OCI-LY7 (cell line): Measurements from ENCODE around the gene TAGLN. TPM values are rescaled to one million over a fixed set of nuclear protein-coding genes. Genes with fewer than 3 reads are reported as not detected.

Source experiments
- BruUV-seq: library from RNA; stranded (reverse); fragments of 400-500 nt; replicated peaks from 2 replicates; lab custom pipeline; 2021; lab: Mats Ljungman, UMichigan
- CTCF ChIA-PET: fragments of 300-600 bp; sonication (Branson Sonifier 250); formaldehyde crosslinking; loops from one replicate; lab custom pipeline; 2022; ENCODE audit warnings: antibody characterized with exemption; ENCODE audit not compliant: unreplicated experiment; lab: Charles Lee
- POLR2A ChIA-PET: fragments of 300-600 bp; sonication (Branson Sonifier 250); formaldehyde crosslinking; loops from one replicate; lab custom pipeline; 2022; ENCODE audit warnings: antibody characterized with exemption; lab: Charles Lee
- DNase-seq: peaks from one replicate; pipeline ENCODE4 v3.0.0-alpha.2; 2015; ENCODE audit warnings: low spot score
- H2AFZ ChIP-seq: fragments of 200-600 bp; sonication (generic), shearing (Covaris generic); 2 replicates; pipeline ENCODE4 v1.6.1; 2014; ENCODE audit warnings: mild to moderate bottlenecking, antibody characterized with exemption, low read length, moderate library complexity
- H3K27ac ChIP-seq: fragments of 200-600 bp; sonication (generic); 2 replicates; pipeline ENCODE4 v1.5.1; 2014; ENCODE audit warnings: mixed run types, low read depth, mild to moderate bottlenecking, moderate library complexity, low read length, inconsistent platforms; ENCODE audit not compliant: poor library complexity, severe bottlenecking
- H3K36me3 ChIP-seq: fragments of 200-600 bp; sonication (generic); 2 replicates; pipeline ENCODE4 v1.6.1; 2014; ENCODE audit warnings: mild to moderate bottlenecking, antibody characterized with exemption, low read length, moderate library complexity, mixed read lengths; ENCODE audit not compliant: insufficient read depth
- H3K4me1 ChIP-seq: fragments of 200-600 bp; sonication (generic); 2 replicates; pipeline ENCODE4 v1.5.1; 2014; ENCODE audit warnings: mild to moderate bottlenecking, low read length; ENCODE audit not compliant: insufficient read depth, poor library complexity, severe bottlenecking
- H3K4me2 ChIP-seq: fragments of 200-600 bp; sonication (generic); 2 replicates; pipeline ENCODE4 v1.6.1; 2014; ENCODE audit warnings: mild to moderate bottlenecking, low read length
- H3K4me3 ChIP-seq: fragments of 200-600 bp; sonication (generic); 2 replicates; pipeline ENCODE4 v1.5.1; 2014; ENCODE audit warnings: mild to moderate bottlenecking, low read depth, low read length; ENCODE audit not compliant: poor library complexity, severe bottlenecking
- H3K79me2 ChIP-seq: fragments of 200-600 bp; sonication (generic); 2 replicates; pipeline ENCODE4 v1.6.1; 2016; ENCODE audit warnings: low read depth, mild to moderate bottlenecking, low read length, moderate library complexity, mixed read lengths; ENCODE audit not compliant: insufficient read depth
- H3K9me2 ChIP-seq: fragments of 200-600 bp; sonication (generic); 2 replicates; pipeline ENCODE4 v1.6.1; 2016; ENCODE audit warnings: mild to moderate bottlenecking, low read length, mixed read lengths; ENCODE audit not compliant: insufficient read depth
- H3K9me3 ChIP-seq: fragments of 200-600 bp; sonication (generic); 2 replicates; pipeline ENCODE4 v1.6.1; 2014; ENCODE audit warnings: mild to moderate bottlenecking, mixed run types, low read length, mixed read lengths
- H4K20me1 ChIP-seq: fragments of 200-600 bp; sonication (generic); 2 replicates; pipeline ENCODE4 v1.6.1; 2014; ENCODE audit warnings: mild to moderate bottlenecking, antibody characterized with exemption, low read length, moderate library complexity, mixed read lengths; ENCODE audit not compliant: insufficient read depth
- EZH2phosphoT487 ChIP-seq: fragments of 200-600 bp; sonication (generic); IDR thresholded peaks from 2 replicates; pipeline ENCODE4 v1.6.1; 2018; ENCODE audit warnings: low read depth, borderline replicate concordance, mild to moderate bottlenecking, mixed run types, antibody characterized with exemption, low read length, moderate library complexity, mixed read lengths
- intact Hi-C: fragments of 100-400 bp; cut with micrococcal nuclease; formaldehyde crosslinking; loops from one replicate; pipeline ENCODE4 v1.10.0; 2022; ENCODE audit not compliant: unreplicated experiment
- total RNA-seq, 2 experiments: library from RNA; depleted of rRNA in 1 of 2; stranded (reverse); fragments of >200 nt in 1 of 2; shearing (Covaris generic) in 1 of 2; gene quantifications; 2 replicates each; pipeline ENCODE4 v1.2.3, GENCODE V29; 2014 to 2022
- TF ChIP-seq, protein P1 (sequence below): fragments of 200-600 bp; sonication (generic); conservative IDR thresholded peaks from 2 replicates; pipeline ENCODE4 v1.5.1; 2014; ENCODE audit warnings: mild to moderate bottlenecking, antibody characterized with exemption, low read length, moderate library complexity, mixed read lengths

The TAGLN gene
- total RNA-seq, 2 experiments from 2014 or later: 5.4 to 7.4 TPM

DNA sequence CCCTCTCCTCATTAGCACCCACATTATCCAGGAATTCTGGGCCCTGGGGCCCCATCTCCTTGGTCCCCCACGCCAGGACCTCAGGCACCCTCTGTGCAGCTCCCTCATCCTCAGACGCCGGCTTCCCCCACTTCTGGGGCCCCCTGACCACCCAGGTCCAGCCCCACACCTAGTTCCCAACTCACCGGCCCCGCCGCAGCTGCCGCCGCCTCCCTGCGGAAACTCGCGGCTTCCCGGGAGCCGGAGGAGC, 32.6 kb downstream of the TAGLN start, which contains the start of gene PCSK7:
Gene PCSK7, minus strand, starts transcription at position 232 of the 250 bp plus-strand sequence. CDS start 2,229 bp downstream, outside the sequence.
- TF ChIP-seq, protein P1, sequence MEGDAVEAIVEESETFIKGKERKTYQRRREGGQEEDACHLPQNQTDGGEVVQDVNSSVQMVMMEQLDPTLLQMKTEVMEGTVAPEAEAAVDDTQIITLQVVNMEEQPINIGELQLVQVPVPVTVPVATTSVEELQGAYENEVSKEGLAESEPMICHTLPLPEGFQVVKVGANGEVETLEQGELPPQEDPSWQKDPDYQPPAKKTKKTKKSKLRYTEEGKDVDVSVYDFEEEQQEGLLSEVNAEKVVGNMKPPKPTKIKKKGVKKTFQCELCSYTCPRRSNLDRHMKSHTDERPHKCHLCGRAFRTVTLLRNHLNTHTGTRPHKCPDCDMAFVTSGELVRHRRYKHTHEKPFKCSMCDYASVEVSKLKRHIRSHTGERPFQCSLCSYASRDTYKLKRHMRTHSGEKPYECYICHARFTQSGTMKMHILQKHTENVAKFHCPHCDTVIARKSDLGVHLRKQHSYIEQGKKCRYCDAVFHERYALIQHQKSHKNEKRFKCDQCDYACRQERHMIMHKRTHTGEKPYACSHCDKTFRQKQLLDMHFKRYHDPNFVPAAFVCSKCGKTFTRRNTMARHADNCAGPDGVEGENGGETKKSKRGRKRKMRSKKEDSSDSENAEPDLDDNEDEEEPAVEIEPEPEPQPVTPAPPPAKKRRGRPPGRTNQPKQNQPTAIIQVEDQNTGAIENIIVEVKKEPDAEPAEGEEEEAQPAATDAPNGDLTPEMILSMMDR: no peak
- TF ChIP-seq EZH2phosphoT487: no peak
- Histone ChIP-seq H2AFZ (peak within 1 kb of the TSS; percentile 100), H3K4me1 (peaks cover 37% of the 10 kb centered on the region), H3K9me3 (no peaks in the 10 kb centered on the region), H3K9me2 (no peaks in the 10 kb centered on the region), H3K79me2 (peaks cover 37% of the 10 kb centered on the region), H3K4me3 (peak within 1 kb of the TSS; percentile 99), H3K4me2 (peak within 1 kb of the TSS; percentile 96), H4K20me1 (no peaks in the 10 kb centered on the region), H3K36me3 (peaks cover 33% of the 10 kb centered on the region), H3K27ac (peak within 1 kb of the TSS; percentile 84)
- DNase-seq: no peak
- POLR2A ChIA-PET: interaction anchor here (1.0 to 3.3 kb wide), 5 partner anchors 10 to 444 kb away, joined by 3 to 30 read pairs (median 8); partner anchors contain the start of genes PAFAH1B2, SIDT2 and ZPR1
- intact Hi-C loops: loop anchor here (1.0 to 5.0 kb wide), 5 partner anchors 53 to 459 kb away; partner anchors contain the start of genes BUD13, CEP164, PAFAH1B2 and SIDT2
- no TSS peak for BruUV-seq
- CTCF ChIA-PET: no interaction called here

DNA sequence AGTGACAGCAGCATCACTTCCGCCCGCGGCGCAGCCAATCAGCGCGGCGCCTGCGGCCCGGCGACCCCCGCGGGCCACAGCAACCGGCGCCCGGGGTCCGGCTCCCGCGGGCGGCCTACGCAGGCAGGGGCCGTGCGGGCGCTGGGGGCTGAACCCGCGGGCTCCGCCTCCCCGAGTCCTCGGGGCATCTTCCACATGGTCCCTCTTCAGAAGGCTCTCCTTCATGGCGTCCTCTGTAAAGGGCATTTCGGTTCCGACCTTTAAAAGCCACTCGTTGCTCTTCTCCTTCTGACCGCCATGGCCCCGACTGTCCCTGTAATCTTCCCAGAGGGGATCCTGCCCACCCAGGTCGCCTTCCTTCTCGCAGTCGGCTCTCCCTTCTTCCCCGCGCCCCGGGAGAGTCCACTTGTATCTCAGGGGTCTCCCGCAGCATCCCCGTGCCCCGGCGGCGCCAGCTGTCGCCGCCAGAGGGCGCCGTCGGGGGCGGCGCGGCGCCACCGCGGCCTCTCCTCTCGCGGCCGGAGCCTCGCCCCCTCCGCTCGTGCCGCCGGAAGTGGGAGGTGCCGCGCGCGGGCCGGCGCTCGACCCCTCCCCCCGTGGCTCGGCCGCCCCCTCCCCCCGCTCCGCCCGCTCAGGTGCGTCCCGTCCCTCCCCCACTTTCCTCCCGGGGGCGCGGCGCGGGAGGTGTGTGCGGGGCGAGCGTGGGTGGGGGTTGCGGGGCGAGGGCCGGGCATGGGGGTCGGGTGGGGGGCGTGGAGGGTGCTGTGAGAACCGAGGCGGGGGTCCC, 33.1 kb downstream of the TAGLN start, which contains the start of gene RNF214:
Gene RNF214, plus strand, starts transcription at position 580 of the 787 bp plus-strand sequence. CDS start 1,602 bp downstream, outside the sequence.
- peaks cover 35% of the 10 kb centered on the region for H3K4me1 ChIP-seq
- intact Hi-C loops: loop anchor here (1.0 to 5.0 kb wide), 5 partner anchors 54 to 460 kb away; partner anchors contain the start of genes BUD13, CEP164, PAFAH1B2 and SIDT2
- H4K20me1 ChIP-seq: no peaks in the 10 kb centered on the region
- TF ChIP-seq EZH2phosphoT487: no peak
- TF ChIP-seq, protein P1: peak; percentile 83
- peak within 1 kb of the TSS; percentile 96 for H3K4me2 ChIP-seq
- H3K27ac ChIP-seq: peak within 1 kb of the TSS; percentile 84
- no peaks in the 10 kb centered on the region for H3K9me3 ChIP-seq
- H3K79me2 ChIP-seq: peaks cover 37% of the 10 kb centered on the region
- peak within 1 kb of the TSS; percentile 100 for H2AFZ ChIP-seq
- peaks cover 31% of the 10 kb centered on the region for H3K36me3 ChIP-seq
- H3K4me3 ChIP-seq: peak within 1 kb of the TSS; percentile 99
- BruUV-seq: no TSS peak
- ChIA-PET CTCF (no interaction called here), POLR2A (interaction anchor here (1.3 to 3.3 kb wide), 3 partner anchors 53 to 445 kb away, joined by 3 to 30 read pairs (median 8); partner anchors contain the start of genes PAFAH1B2, SIDT2 and ZPR1)
- DNase-seq: peak; percentile 88
- H3K9me2 ChIP-seq: no peaks in the 10 kb centered on the region
